ENCODE data around the gene MSANTD4. TPM values are rescaled to one million over a fixed set of nuclear protein-coding genes. Genes with fewer than 3 reads are reported as not detected.

Gene MSANTD4
- total RNA-seq, 4 donors from 2014 or later, result 22.8 to 57.7 (median 31.6) TPM

DNA sequence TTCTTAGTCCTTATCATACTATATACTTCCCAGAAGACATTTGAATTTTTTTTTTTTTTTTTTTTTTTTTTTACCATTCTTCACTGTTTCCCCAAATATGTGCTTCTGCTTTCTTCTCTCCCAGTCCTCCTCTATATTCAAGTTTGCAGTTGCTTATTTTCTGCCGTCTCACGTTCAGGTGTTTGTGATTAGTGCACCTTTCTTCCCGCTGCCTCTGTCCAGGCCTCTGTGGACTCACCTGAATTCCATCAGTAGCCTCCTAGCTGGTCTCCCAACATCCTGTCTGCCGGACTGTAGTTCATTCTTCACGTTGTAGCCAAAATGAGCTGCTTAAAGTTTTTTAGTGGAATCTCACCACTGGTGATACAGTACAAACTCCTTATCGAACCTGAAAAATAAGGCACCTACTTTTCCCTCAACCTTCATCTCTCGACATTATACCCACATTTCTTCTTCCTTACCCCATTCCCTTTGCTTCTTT lies 795 bp upstream of the MSANTD4 start:
- peak overlapping the region; percentile 89 to 99 for H3K4me3 ChIP-seq
- H3K36me3 ChIP-seq, result no peaks in the 10 kb centered on the region
- H3K4me1 ChIP-seq, result peaks cover 4 to 9% of the 10 kb centered on the region in 2 donors
- H3K9me3 ChIP-seq, result no peaks in the 10 kb centered on the region
- no peaks in the 10 kb centered on the region for H3K27me3 ChIP-seq
- DNase-seq, result no peak
- no peak for TF ChIP-seq CTCF (IDR thresholded peaks at IDR 0.05)
- peak overlapping the region; percentile 67 to 79 for H3K27ac ChIP-seq
- intact Hi-C loops (cut with DNase I; ENCODE audit: low total_unique reads), result no loop called here

GRCh38 chr11:106021181-106021966 lies 666 bp downstream of the MSANTD4 start:
- DNase-seq, result no peak
- peak overlapping the region; percentile 89 to 99 for H3K4me3 ChIP-seq
- no peaks in the 10 kb centered on the region for H3K27me3 ChIP-seq
- no peak for TF ChIP-seq CTCF (IDR thresholded peaks at IDR 0.05)
- TF ChIP-seq POLR2A (IDR thresholded peaks at IDR 0.05), result no peak
- H3K36me3 ChIP-seq, result no peaks in the 10 kb centered on the region
- intact Hi-C loops (cut with DNase I; ENCODE audit: low total_unique reads), result no loop called here
- H3K27ac ChIP-seq, result peak overlapping the region; percentile 79 to 89
- H3K4me1 ChIP-seq, result peaks cover 9% of the 10 kb centered on the region in 2 donors
- no peaks in the 10 kb centered on the region for H3K9me3 ChIP-seq

DNA sequence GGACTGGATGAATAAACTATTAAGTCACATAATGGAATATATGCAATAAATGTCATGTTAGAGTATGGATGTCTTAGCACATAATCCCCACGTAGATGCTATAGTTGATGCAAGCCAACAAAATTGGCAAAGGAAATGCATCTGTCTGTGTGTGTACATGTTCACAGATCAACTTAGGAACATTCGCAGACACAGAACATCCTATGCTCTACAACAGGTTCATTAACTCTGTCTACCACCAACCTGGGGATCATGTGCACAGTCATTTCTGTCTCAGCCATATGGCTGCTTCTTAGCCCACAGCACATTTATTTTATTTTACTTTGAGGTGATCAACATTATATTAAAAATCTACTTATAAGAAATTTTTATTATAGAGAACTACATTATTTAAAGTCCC lies 4.9 kb downstream of the MSANTD4 start:
- H3K9me3 ChIP-seq, result no peaks in the 10 kb centered on the region
- DNase-seq, result no peak
- no peak overlapping the region for H3K27ac ChIP-seq
- TF ChIP-seq CTCF (IDR thresholded peaks at IDR 0.05) (no peak), POLR2A (IDR thresholded peaks at IDR 0.05) (no peak)
- H3K4me3 ChIP-seq, result no peak overlapping the region
- intact Hi-C loops (cut with DNase I; ENCODE audit: low total_unique reads), result no loop called here
- no peaks in the 10 kb centered on the region for H3K27me3 ChIP-seq
- H3K4me1 ChIP-seq, result peaks cover 9% of the 10 kb centered on the region in 2 donors
- no peaks in the 10 kb centered on the region for H3K36me3 ChIP-seq

DNA sequence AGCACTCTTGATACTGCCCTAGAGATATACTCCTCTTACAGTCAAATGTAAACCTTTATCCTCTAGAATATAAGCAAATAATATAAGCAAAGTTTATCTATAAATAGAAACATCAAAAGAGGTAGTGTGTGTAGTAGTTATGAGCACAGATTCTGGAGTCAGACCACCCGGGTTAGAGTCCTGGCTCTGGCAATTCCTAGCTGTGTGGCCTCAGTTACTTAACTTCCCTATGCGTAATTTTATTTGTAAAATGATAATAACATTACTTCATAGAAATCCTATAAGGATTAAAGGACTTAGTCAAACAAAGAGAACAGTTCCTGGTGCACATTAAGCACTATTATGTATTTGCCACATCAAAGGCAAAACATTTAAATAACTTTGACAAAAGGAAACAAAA lies 7.0 kb downstream of the MSANTD4 start:
- no peaks in the 10 kb centered on the region for H3K9me3 ChIP-seq
- no peak overlapping the region for H3K4me3 ChIP-seq
- no peaks in the 10 kb centered on the region for H3K36me3 ChIP-seq
- H3K4me1 ChIP-seq, result peaks cover 3 to 5% of the 10 kb centered on the region in 2 donors
- no peak overlapping the region for H3K27ac ChIP-seq
- intact Hi-C loops (cut with DNase I; ENCODE audit: low total_unique reads), result no loop called here
- no peaks in the 10 kb centered on the region for H3K27me3 ChIP-seq
- TF ChIP-seq CTCF (IDR thresholded peaks at IDR 0.05) (no peak), POLR2A (IDR thresholded peaks at IDR 0.05) (no peak)
- DNase-seq, result no peak

DNA sequence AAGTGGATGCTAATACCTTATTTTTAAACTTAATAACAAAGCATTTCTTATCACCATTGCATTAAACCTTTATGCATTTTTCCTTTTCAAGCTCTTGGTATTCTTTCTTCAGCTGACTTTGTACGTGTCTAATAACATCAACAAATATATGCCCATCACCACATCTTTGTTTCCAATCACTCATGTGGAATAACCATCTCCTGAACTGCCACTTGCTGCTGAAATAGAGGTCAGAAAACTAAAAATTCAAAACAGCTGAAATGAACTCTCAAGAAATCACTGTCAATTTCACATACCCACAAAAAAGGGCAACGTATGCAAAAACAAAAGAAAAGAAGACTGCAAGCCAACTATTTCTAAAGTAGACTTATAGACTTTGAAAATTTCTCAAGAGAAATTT lies 7.4 kb downstream of the MSANTD4 start:
- intact Hi-C loops (cut with DNase I; ENCODE audit: low total_unique reads), result no loop called here
- no peaks in the 10 kb centered on the region for H3K27me3 ChIP-seq
- H3K36me3 ChIP-seq, result no peaks in the 10 kb centered on the region
- no peak overlapping the region for H3K27ac ChIP-seq
- no peak overlapping the region for H3K4me3 ChIP-seq
- H3K9me3 ChIP-seq, result no peaks in the 10 kb centered on the region
- TF ChIP-seq POLR2A (IDR thresholded peaks at IDR 0.05) (no peak), CTCF (IDR thresholded peaks at IDR 0.05) (no peak)
- DNase-seq, result no peak
- H3K4me1 ChIP-seq, result peaks cover 0 to 5% of the 10 kb centered on the region in 2 donors
